Activated CD8-positive, alpha-beta memory T cell treated with anti-CD3 and anti-CD28 coated beads, Interleukin-2, amount 50 U/mL, for 4 hours (primary cell): ENCODE measurements around the gene TTC29.
"Not testable (repeated sequence)": the region's sequence is repeated elsewhere in the genome, so short reads cannot be mapped to it uniquely, and the experiment has no call there.

Experiments
- DNase-seq: peaks from one replicate; pipeline ENCODE4 v3.0.0-alpha.2; 2020

TTC29 gene

GRCh38 chr4:146663968-146664311, 281.7 kb downstream of the TTC29 start:
- DNase-seq, result not testable (repeated sequence)

DNA sequence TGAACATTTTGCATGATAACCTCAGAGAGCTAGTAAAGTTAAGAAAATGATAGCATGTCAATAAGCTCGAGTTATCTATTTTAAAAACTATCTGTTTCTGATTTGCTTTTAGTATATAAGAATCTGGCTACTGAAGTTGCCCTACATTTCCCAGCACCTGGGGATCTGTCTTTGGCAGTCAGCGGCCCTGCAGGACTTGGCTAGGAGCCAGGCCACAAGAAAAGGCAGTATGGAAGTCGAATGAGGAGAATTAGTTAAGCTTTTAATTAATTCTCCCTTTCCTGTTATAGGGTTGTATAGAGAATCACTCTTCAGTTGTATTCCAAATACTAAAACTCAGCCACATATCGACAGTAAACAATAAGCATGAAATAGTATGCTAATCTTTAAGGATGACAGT, 284.3 kb downstream of the TTC29 start:
- DNase-seq, result no peak
